Measurements from ENCODE around the gene TNNC2.

TNNC2 gene

GRCh38 chr20:45779011-45779915 is 47.8 kb downstream of the TNNC2 start:
- DNase-seq, result no peak

GRCh38 chr20:45776931-45777330 is 50.2 kb downstream of the TNNC2 start:
- no peak for DNase-seq

GRCh38 chr20:45775411-45775810 is 51.7 kb downstream of the TNNC2 start:
- DNase-seq, result no peak

DNA sequence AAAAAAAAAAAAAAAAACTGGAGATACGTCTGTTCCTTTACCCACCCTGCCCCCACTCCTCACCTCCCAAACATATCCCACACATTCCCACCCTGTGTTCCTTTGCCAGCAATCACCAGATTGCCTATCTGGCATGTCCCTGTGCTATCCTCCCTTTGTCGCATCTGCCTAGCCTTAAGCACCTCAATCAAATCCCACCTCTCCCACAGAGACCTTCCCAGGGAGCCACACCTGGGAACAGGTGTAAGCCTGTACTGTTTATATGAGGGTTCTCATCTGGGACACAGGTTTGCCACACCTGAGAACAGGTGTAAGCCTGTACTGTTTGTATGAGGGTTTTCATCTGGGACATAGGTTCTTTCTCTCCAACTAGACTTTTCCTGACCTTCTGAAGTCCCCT is 52.2 kb downstream of the TNNC2 start:
- no peak for DNase-seq

Measured in CD4-positive, alpha-beta T cell treated with Interleukin-17A for 1 hour (primary cell).